Right ventricle myocardium inferior (tissue), 1 donor: ENCODE data around the gene SCCPDH. TPM values are rescaled to one million over a fixed set of nuclear protein-coding genes. Genes with fewer than 3 reads are reported as not detected.

ENCODE experiments used
- ATAC-seq: fragments of 200-7000 bp; cut with Tn5 transposase; one replicate; pipeline ENCODE4 v1.9.1; 2020; ENCODE audit warnings: mild to moderate bottlenecking, moderate library complexity
- DNase-seq: peaks from one replicate; pipeline ENCODE4 v3.0.0; 2021; ENCODE audit errors: missing footprints
- intact Hi-C: fragments of 100-400 bp; cut with DNase I; formaldehyde crosslinking; loops from one replicate; pipeline ENCODE4 v1.11.0; 2022
- total RNA-seq: library from RNA; stranded (reverse); fragmentation: NEBNext Ultra II Directional; extraction: Animal tissue kit (Norgen Biotek cat#: 25700); gene quantifications from one replicate; pipeline ENCODE4 v1.2.1, GENCODE V29; 2021
- donor health status: DM: no; HTN: yes; CAD: no; lungs with severe emphysema.

Gene SCCPDH
- total RNA-seq, 1 donor from 2014 or later: 31.2 TPM

GRCh38 chr1:246792603-246793002, 68.4 kb downstream of the SCCPDH start:
- intact Hi-C loops: no loop called here
- DNase-seq (no peak), ATAC-seq (no peak)

GRCh38 chr1:246793356-246793896, 69.2 kb downstream of the SCCPDH start:
- DNase-seq (no peak), ATAC-seq (no peak)
- intact Hi-C loops: no loop called here

- no peak for DNase-seq
- peak; percentile 5 for ATAC-seq
- intact Hi-C loops: no loop called here
Measured at GRCh38 chr1:246794048-246794827, 70.0 kb downstream of the SCCPDH start.

- intact Hi-C loops: no loop called here
- no peak for DNase-seq
- ATAC-seq: peak; percentile 8
Measured at GRCh38 chr1:246794828-246795671, 70.8 kb downstream of the SCCPDH start.

- ATAC-seq: no peak
- no peak for DNase-seq
- intact Hi-C loops: no loop called here
Measured at GRCh38 chr1:246795906-246796694, 71.9 kb downstream of the SCCPDH start.

DNA sequence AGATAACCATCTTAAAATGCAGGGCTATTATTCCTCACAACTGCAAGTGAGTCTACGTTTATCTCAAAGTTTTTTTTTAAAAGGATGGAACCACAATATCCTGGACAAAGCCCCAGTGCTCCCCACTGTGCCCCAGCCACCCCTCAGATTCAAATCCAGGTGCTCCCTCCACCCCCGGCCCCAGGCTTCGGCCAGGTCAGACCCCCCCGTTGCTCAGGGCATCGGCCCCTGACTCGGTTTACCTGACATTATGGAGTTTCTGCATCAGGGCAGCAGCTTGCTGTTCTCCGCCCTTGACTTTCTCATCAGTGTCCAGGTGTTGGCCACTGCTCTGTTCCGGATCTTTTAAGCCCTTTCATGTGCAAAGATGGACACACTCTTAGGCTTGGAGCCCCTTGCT, 72.9 kb downstream of the SCCPDH start:
- ATAC-seq (no peak), DNase-seq (no peak)
- intact Hi-C loops: no loop called here

DNA sequence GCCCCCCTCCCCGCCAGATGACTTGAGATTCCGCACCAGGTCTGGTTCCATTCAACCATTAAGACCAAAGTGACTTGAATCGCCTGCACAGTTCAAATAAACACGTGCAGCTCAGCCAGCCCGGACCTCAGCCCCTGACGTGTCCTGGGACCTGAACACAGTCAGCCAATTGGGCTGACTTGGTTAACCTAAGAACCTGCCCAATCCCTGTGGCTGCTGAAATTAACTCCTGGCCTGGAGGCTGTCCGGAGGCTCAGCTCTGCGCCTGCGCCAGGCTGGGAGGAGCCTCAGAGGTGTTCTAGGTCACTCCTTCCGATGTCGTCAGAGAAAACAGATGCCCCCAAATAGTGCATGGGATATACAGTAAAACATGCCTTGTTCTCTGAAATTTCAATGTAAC, 73.4 kb downstream of the SCCPDH start:
- ATAC-seq: no peak
- intact Hi-C loops: no loop called here
- DNase-seq: no peak

DNA sequence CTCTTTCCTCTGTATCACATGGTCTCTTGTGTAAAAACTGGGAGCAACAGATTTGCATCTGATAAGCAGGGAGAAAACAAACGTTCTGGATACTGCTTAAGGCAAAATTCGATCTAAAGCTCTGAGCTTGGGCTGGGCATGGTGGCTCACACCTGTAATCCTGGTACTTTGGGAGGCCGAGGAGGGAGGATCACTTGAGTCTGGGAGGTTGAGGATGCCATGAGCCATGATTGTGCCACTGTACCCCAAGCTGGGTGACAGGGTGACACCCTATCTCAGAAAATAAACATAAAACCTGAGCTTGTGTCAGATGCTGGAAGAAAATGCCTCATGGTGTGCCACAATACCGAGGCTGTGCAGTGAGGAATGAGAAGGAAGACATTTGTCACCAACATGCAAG, 73.9 kb downstream of the SCCPDH start:
- intact Hi-C loops: no loop called here
- no peak for DNase-seq
- no peak for ATAC-seq

- ATAC-seq (peak; percentile 85), DNase-seq (no peak)
- intact Hi-C loops: no loop called here
Measured at GRCh38 chr1:246798606-246799496, 74.6 kb downstream of the SCCPDH start.

GRCh38 chr1:246800356-246800755, 76.1 kb downstream of the SCCPDH start:
- no peak for DNase-seq
- no peak for ATAC-seq
- intact Hi-C loops: no loop called here

GRCh38 chr1:246800756-246801155, 76.5 kb downstream of the SCCPDH start:
- no peak for ATAC-seq
- no peak for DNase-seq
- intact Hi-C loops: no loop called here

- no peak for DNase-seq
- ATAC-seq: no peak
- intact Hi-C loops: no loop called here
Measured at GRCh38 chr1:246801241-246802020, 77.2 kb downstream of the SCCPDH start.

- intact Hi-C loops: no loop called here
- no peak for ATAC-seq
- DNase-seq: no peak
Measured at GRCh38 chr1:246803373-246803772, 79.2 kb downstream of the SCCPDH start.

DNA sequence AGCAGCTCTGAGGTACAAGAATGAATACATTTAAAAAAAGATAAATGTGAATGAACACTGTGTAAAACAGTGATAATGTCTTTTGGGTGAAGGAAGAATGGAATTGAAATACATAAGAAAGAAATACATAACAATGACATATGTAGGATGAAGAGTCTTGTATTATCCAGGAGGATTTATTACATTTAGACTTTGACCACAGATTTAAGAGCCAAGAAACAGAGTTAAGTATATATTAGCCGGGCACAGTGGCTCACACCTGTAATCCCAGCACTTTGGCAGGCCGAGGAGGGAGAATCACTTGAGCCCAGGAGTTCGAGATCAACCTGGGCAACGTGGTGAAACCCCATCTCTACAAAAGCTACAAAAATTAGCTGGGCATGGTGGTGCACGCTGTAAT, 79.7 kb downstream of the SCCPDH start:
- intact Hi-C loops: no loop called here
- DNase-seq: no peak
- ATAC-seq: no peak

DNA sequence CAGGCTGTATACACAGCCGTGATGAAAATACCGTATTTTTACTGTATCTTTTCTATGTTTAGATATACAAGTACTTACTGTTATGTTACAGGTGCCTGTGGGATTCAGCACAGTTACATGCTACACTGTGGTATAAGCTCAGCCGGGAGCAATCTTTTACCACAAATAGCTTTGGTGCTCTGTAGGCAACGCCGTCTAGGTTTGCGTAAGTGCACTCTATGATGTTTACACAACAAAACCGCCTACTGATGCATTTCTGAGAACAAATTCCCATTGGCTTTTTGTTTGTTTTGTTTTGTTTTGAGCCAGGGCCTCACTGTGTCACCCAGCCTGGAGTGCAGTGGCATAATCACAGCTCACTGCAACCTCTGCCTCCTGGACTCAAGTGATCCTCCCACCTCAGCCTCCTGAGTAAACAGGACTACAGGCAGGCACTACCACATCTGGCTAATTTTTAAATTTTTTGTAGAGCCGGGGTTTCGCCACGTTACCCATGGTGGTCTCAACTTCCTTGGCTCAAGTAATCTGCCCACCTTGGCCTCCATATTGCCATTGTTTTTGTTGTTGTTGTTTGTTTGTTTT, 81.0 kb downstream of the SCCPDH start:
- intact Hi-C loops: no loop called here
- ATAC-seq: no peak
- no peak for DNase-seq

DNA sequence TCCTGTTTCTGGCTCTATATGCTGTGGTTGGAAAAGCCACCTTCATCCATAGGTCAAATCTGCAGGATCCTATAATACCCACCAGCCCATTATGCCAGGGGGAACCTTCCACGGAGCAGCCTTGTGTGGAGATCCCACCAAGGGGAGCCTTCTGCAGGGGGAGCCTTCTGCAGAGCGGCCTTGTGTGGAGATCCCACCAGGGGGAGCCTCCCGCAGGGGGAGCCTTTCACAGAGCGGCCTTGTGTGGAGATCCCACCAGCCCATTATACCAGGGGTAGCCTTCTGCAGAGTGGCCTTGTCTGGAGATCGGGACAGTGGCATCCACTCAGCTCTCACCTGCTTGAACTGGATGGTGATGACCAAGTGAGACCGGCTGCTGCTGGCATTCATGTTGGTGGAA, 85.3 kb downstream of the SCCPDH start:
- DNase-seq (no peak), ATAC-seq (no peak)
- intact Hi-C loops: no loop called here

DNA sequence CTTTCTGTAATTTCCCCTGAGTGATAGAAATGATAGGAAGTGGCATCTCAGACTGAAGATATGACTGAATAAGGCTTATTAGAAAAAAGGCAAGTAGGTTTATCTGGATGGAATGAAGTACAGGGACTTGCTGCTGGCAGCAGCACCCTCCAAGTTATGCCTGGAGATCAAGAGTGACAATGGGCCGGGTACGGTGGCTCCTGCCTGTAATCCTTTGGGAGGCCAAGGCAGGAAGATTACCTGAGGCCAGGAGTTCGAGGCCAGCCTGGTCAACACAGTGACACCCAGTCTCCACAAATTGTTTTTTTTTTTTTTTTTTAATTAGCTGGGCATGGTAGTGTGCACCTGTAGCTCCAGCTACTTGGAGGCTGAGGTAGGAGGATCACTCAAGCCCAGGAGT, 87.8 kb downstream of the SCCPDH start:
- intact Hi-C loops: no loop called here
- ATAC-seq (no peak), DNase-seq (no peak)
